ENCODE results near the gene KIF26B. TPM values are rescaled to one million over a fixed set of nuclear protein-coding genes. Genes with fewer than 3 reads are reported as not detected.

The KIF26B gene
- polyA plus RNA-seq, 1 of the 3 experiments (the other 2 are of a cell fraction), result 2.6 TPM

GRCh38 chr1:245537992-245538391 is 383.2 kb downstream of the KIF26B start (continued):
- TF ChIP-seq USF2 (IDR thresholded peaks at IDR 0.05; ENCODE audit: borderline replicate concordance, low read depth, low read length), result no peak
- no peak for TF ChIP-seq SIN3A (IDR thresholded peaks at IDR 0.05; ENCODE audit: borderline replicate concordance, low read depth, low read length)
- no peak for TF ChIP-seq IRF3 (IDR thresholded peaks at IDR 0.05; ENCODE audit: low read depth, low read length)
- no peak for TF ChIP-seq JUND (IDR thresholded peaks at IDR 0.05)
- TF ChIP-seq TAF1 (IDR thresholded peaks at IDR 0.05; ENCODE audit: borderline replicate concordance, low read depth, low read length), result no peak
- no peak for TF ChIP-seq POLR2AphosphoS5 (IDR thresholded peaks at IDR 0.05; ENCODE audit: low read depth, low read length)
- no peak for TF ChIP-seq FOXJ3 (CRISPR knock-in tag; IDR thresholded peaks at IDR 0.05)
- no peak for TF ChIP-seq MAX (IDR thresholded peaks at IDR 0.05; ENCODE audit: low read depth)

GRCh38 chr1:245538671-245539070 is 383.9 kb downstream of the KIF26B start:
- Histone ChIP-seq H3K79me2 (ENCODE audit: insufficient read depth) (no peaks in the 10 kb centered on the region), H3K4me3 (ENCODE audit: low read depth in 2 of 2, low read length in 1 of 2) (no peak overlapping the region), H2AFZ (ENCODE audit: low read depth) (no peak overlapping the region), H4K20me1 (ENCODE audit: insufficient read depth) (no peaks in the 10 kb centered on the region), H3K36me3 (replicated peaks in 1 of 2; ENCODE audit: control insufficient read depth in 1 of 2, insufficient read depth in 2 of 2, low read length in 1 of 2) (peaks cover 3 to 36% of the 10 kb centered on the region in 2 experiments), H3K9me3 (no peaks in the 10 kb centered on the region), H3K4me2 (no peak overlapping the region), H3F3A (replicated peaks; ENCODE audit: insufficient read depth) (no peaks in the 10 kb centered on the region), H3K27me3 (ENCODE audit: insufficient read depth) (no peaks in the 10 kb centered on the region), H3K27ac (ENCODE audit: low read depth in 2 of 2, low read length in 1 of 2) (peak overlapping the region in 1 of 2 experiments; percentile 51; a peak in 1 of 4 replicates), H3K9me2 (no peaks in the 10 kb centered on the region), H3K9ac (no peak overlapping the region), H3K4me1 (ENCODE audit: control insufficient read depth in 1 of 2, insufficient read depth in 2 of 2, low read depth in 1 of 2, low read length in 1 of 2) (peaks cover 0 to 10% of the 10 kb centered on the region in 2 experiments; a peak in 1 of 4 replicates)
- ChIA-PET CTCF (interaction anchor here (1.4 kb wide), 1 partner anchor 26 kb away, joined by 4 read pairs; no protein-coding TSS in a partner anchor), POLR2A (no interaction called here)
- DNase-seq, result no peak
- TF ChIP-seq ELF1 (IDR thresholded peaks at IDR 0.05), result no peak
- TF ChIP-seq EP300 (IDR thresholded peaks at IDR 0.05; ENCODE audit: borderline replicate concordance in 1 of 2, low read depth in 1 of 2, low read length in 1 of 2), result no peak
- no peak for TF ChIP-seq ZBTB33 (IDR thresholded peaks at IDR 0.05; ENCODE audit: borderline replicate concordance, low read depth)
- no peak for TF ChIP-seq CTCF (IDR thresholded peaks at IDR 0.05)
- TF ChIP-seq RCOR1 (IDR thresholded peaks at IDR 0.05; ENCODE audit: low read length), result no peak
- TF ChIP-seq GATA2 (CRISPR knock-in tag; IDR thresholded peaks at IDR 0.05), result no peak
- TF ChIP-seq TEAD4 (IDR thresholded peaks at IDR 0.05; ENCODE audit: borderline replicate concordance, insufficient read depth), result no peak
- TF ChIP-seq USF1 (IDR thresholded peaks at IDR 0.05; ENCODE audit: borderline replicate concordance, low read depth), result no peak
- no peak for TF ChIP-seq NRF1 (IDR thresholded peaks at IDR 0.05; ENCODE audit: low read depth, low read length)
- 80% methylated on average over 3 of the region's 3 CpGs for WGBS (ENCODE audit: low lambda C conversion rate)

Measured in SK-N-SH (cell line).